ENCODE results near the gene SYK.

Gene SYK

GRCh38 chr9:90801973-90802322 is 329 bp downstream of the SYK start (continued):
- TF ChIP-seq ZNF423 (tag by site-specific recombination; IDR thresholded peaks at IDR 0.05) (peak; percentile 99), ZNF670 (tag by site-specific recombination; IDR thresholded peaks at IDR 0.05; ENCODE audit: low read depth) (no peak), ZNF548 (tag by site-specific recombination; IDR thresholded peaks at IDR 0.05) (no peak), OVOL3 (tag by site-specific recombination; IDR thresholded peaks at IDR 0.05) (no peak), GLIS2 (tag by site-specific recombination; IDR thresholded peaks at IDR 0.05) (peak; percentile 74), PATZ1 (tag by site-specific recombination; IDR thresholded peaks at IDR 0.05) (peak; percentile 50), ZNF221 (tag by site-specific recombination; IDR thresholded peaks at IDR 0.05; ENCODE audit: borderline replicate concordance) (no peak), BCL6B (tag by site-specific recombination; IDR thresholded peaks at IDR 0.05) (no peak), ZEB2 (tag by site-specific recombination; IDR thresholded peaks at IDR 0.05) (peak; percentile 64; the same call in 1 of the 2 replicates), ZNF621 (tag by site-specific recombination; IDR thresholded peaks at IDR 0.05) (no peak), ZNF335 (tag by site-specific recombination; conservative IDR thresholded peaks at IDR 0.05) (peak; percentile 89), ZBTB17 (tag by site-specific recombination; IDR thresholded peaks at IDR 0.05) (peak; percentile 37; the same call in 1 of the 2 replicates), ZNF292 (tag by site-specific recombination; IDR thresholded peaks at IDR 0.05; ENCODE audit: borderline replicate concordance, low read depth) (no peak), ZNF449 (tag by site-specific recombination; IDR thresholded peaks at IDR 0.05) (no peak)
- TF ChIP-seq, protein P1, sequence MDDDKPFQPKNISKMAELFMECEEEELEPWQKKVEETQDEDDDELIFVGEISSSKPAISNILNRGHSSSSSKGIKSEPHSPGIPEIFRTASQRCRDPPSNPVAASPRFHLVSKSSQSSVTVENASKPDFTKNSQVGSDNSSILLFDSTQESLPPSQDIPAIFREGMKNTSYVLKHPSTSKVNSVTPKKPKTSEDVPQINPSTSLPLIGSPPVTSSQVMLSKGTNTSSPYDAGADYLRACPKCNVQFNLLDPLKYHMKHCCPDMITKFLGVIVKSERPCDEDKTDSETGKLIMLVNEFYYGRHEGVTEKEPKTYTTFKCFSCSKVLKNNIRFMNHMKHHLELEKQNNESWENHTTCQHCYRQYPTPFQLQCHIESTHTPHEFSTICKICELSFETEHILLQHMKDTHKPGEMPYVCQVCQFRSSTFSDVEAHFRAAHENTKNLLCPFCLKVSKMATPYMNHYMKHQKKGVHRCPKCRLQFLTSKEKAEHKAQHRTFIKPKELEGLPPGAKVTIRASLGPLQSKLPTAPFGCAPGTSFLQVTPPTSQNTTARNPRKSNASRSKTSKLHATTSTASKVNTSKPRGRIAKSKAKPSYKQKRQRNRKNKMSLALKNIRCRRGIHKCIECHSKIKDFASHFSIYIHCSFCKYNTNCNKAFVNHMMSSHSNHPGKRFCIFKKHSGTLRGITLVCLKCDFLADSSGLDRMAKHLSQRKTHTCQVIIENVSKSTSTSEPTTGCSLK (tag by site-specific recombination; IDR thresholded peaks at IDR 0.05): no peak

DNA sequence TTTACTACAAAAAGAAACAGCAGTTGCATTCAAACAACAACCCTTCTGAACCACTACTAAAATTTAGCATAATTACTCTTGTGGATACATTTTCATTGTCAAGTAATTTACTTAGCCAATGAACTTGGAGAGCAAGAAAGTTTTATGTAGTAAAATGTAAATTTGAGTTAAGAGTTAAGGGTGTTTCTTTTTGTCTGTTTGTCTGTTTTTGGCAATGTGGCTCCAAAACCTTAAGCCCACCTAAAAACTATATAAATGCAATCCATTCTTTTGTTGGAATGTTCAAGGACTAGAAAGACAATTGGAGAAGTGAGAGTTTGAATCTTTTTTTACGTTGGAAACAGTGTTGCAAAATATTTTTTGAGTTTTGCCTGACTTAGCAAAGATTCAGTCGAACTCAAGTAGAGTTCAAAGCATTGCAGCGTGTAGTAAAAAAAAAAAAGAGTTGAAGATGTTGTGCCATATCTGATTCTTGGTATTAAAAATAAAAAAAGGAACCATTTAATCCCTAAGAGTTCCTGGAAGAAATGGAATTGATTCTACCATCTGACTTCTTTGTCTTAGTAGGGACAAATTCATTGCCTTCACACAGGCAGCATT is 867 bp downstream of the SYK start:
- POLR2A ChIA-PET: interaction anchor here (1.7 kb wide), 1 partner anchor 20 kb away, joined by 8 read pairs; no protein-coding TSS in a partner anchor
- peak overlapping the region; percentile 72 for H3K4me3 ChIP-seq (ENCODE audit: low read depth, low read length)
- TF ChIP-seq ZNF76 (tag by site-specific recombination; IDR thresholded peaks at IDR 0.05; ENCODE audit: borderline replicate concordance, low read depth) (no peak), ZNF777 (tag by site-specific recombination; IDR thresholded peaks at IDR 0.05; ENCODE audit: borderline replicate concordance) (no peak), ZNF785 (tag by site-specific recombination; IDR thresholded peaks at IDR 0.05) (no peak), ZNF449 (tag by site-specific recombination; IDR thresholded peaks at IDR 0.05) (no peak)
- TF ChIP-seq, protein P2, sequence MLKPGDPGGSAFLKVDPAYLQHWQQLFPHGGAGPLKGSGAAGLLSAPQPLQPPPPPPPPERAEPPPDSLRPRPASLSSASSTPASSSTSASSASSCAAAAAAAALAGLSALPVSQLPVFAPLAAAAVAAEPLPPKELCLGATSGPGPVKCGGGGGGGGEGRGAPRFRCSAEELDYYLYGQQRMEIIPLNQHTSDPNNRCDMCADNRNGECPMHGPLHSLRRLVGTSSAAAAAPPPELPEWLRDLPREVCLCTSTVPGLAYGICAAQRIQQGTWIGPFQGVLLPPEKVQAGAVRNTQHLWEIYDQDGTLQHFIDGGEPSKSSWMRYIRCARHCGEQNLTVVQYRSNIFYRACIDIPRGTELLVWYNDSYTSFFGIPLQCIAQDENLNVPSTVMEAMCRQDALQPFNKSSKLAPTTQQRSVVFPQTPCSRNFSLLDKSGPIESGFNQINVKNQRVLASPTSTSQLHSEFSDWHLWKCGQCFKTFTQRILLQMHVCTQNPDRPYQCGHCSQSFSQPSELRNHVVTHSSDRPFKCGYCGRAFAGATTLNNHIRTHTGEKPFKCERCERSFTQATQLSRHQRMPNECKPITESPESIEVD (tag by site-specific recombination; IDR thresholded peaks at IDR 0.05): 0 out of 2 replicates have a peak, but pooled peaks have one; percentile 7
- H3K4me1 ChIP-seq (ENCODE audit: control insufficient read depth, insufficient read depth, low read length): peaks cover 13% of the 10 kb centered on the region
- CTCF ChIA-PET: no interaction called here
- H3K9me3 ChIP-seq (ENCODE audit: control insufficient read depth, insufficient read depth, low read depth, low read length): no peaks in the 10 kb centered on the region
- peak overlapping the region; percentile 86 for H3K27ac ChIP-seq (ENCODE audit: extremely low read depth, low read depth, low read length)
- peaks cover 0 to 3% of the 10 kb centered on the region in 2 experiments; a peak in 1 of 3 replicates for H3K36me3 ChIP-seq (ENCODE audit: control insufficient read depth in 2 of 2, insufficient read depth in 1 of 2, low read length in 2 of 2)

Measured in HEK293 (cell line).